Hepatocyte (in vitro differentiated cells): ENCODE data around the gene SMIM41. TPM values are rescaled to one million over a fixed set of nuclear protein-coding genes. Genes with fewer than 3 reads are reported as not detected.

ENCODE experiments used
- DNase-seq: peaks from one replicate; pipeline ENCODE4 v3.0.0-alpha.2; 2016; ENCODE audit warnings: low spot score
- H2AFZ ChIP-seq: fragments of 200-600 bp; sonication (generic); 2 replicates; pipeline ENCODE4 v1.6.0; 2016; ENCODE audit warnings: antibody characterized with exemption, mild to moderate bottlenecking
- H3K27ac ChIP-seq: fragments of 200-600 bp; sonication (generic); 2 replicates; pipeline ENCODE4 v1.5.1; 2016; ENCODE audit warnings: mild to moderate bottlenecking
- H3K27me3 ChIP-seq: fragments of 200-600 bp; sonication (generic); 2 replicates; pipeline ENCODE4 v1.6.1; 2016
- H3K36me3 ChIP-seq: fragments of 200-600 bp; sonication (generic); replicated peaks from 2 replicates; pipeline ENCODE4 v1.5.1; 2016; ENCODE audit warnings: low read depth; ENCODE audit not compliant: insufficient read depth
- H3K4me1 ChIP-seq: fragments of 200-600 bp; sonication (generic); 2 replicates; pipeline ENCODE4 v1.5.1; 2016; ENCODE audit warnings: mild to moderate bottlenecking, moderate library complexity; ENCODE audit not compliant: insufficient read depth
- H3K4me2 ChIP-seq: fragments of 200-600 bp; sonication (generic); 2 replicates; pipeline ENCODE4 v1.6.0; 2016
- H3K4me3 ChIP-seq: fragments of 200-600 bp; sonication (generic); 2 replicates; pipeline ENCODE4 v1.5.1; 2016; ENCODE audit warnings: mild to moderate bottlenecking
- H3K79me2 ChIP-seq: fragments of 200-600 bp; sonication (generic); 2 replicates; pipeline ENCODE4 v1.6.0; 2017; ENCODE audit warnings: mild to moderate bottlenecking
- H3K9me2 ChIP-seq: fragments of 200-600 bp; sonication (generic); replicated peaks from 2 replicates; pipeline ENCODE4 v1.6.0; 2017; ENCODE audit warnings: mild to moderate bottlenecking; ENCODE audit not compliant: insufficient read depth
- H3K9me3 ChIP-seq: fragments of 200-600 bp; sonication (generic); 2 replicates; pipeline ENCODE4 v1.5.1; 2016; ENCODE audit warnings: low read depth, mild to moderate bottlenecking
- H4K20me1 ChIP-seq: fragments of 200-600 bp; sonication (generic); 2 replicates; pipeline ENCODE4 v1.6.0; 2016; ENCODE audit warnings: mild to moderate bottlenecking; ENCODE audit not compliant: insufficient read depth, poor library complexity, severe bottlenecking
- EZH2 ChIP-seq: fragments of 200-600 bp; sonication (generic); IDR thresholded peaks from 2 replicates; pipeline ENCODE4 v1.6.1; 2016; ENCODE audit warnings: antibody characterized with exemption, mild to moderate bottlenecking, borderline replicate concordance
- EZH2phosphoT487 ChIP-seq: fragments of 200-600 bp; sonication (generic); IDR thresholded peaks from one replicate; pipeline ENCODE4 v1.6.1; 2018; ENCODE audit warnings: antibody characterized with exemption, mild to moderate bottlenecking, low read depth, moderate library complexity; ENCODE audit not compliant: unreplicated experiment, severe bottlenecking
- WGBS: methylation state at CpG from one replicate; pipeline ENCODE4 v1.1.6; 2016; ENCODE audit warnings: low lambda C conversion rate; ENCODE audit errors: missing lambda C conversion rate; 5-methylcytosine and 5-hydroxymethylcytosine counted together
- polyA plus RNA-seq: library from polyadenylated mRNA; unstranded; fragments of >200 nt; fragmentation: Nextera tagmentation; extraction: Ambion mirVana; gene quantifications from 2 replicates; pipeline ENCODE4 v1.2.1, GENCODE V29; 2016
- total RNA-seq: library from RNA; depleted of rRNA; stranded (reverse); fragments of >200 nt; gene quantifications from 2 replicates; pipeline ENCODE4 v1.2.3, GENCODE V29; 2014
- TF ChIP-seq, protein P1 (sequence below): fragments of 200-600 bp; sonication (generic); IDR thresholded peaks from 2 replicates; pipeline ENCODE4 v1.5.1; 2016; ENCODE audit warnings: antibody characterized with exemption, mild to moderate bottlenecking; ENCODE audit not compliant: poor library complexity

Gene SMIM41
- total and polyA plus RNA-seq, 2 experiments from 2014 or later = not detected

DNA sequence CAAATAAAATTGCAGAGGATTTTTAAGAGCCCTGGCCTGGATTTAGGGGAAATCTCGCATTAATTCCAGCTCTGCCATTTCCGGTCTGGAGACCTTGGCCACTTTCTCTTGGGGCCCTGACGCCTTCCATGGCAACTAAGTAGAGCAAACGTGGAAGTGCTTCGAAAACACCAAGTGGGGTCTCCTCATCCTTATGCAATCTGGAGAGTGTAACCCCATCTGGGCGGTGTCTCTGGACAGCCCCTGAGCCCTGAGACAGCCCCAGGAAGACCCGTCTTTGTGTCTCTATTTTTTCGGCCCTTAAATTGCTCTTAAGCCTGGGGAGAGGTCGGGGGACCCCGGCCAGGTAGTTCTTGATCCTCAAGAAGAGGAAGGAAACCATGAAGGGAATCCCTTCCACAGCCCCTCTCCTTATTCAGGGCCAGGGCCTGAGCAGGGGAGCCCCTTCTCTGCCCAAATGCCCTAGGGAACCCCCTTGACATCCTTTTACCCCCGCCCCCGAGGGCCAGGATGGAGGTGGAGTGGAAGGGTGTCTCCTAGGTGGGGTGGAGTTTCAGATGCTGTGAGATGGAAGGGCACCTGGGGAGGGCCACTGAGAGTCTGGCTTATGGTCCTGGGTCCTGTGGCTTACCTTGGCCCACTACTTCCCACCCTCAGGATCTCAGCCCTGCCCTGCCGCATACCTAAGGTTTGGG, 45.9 kb upstream of the SMIM41 start:
- Histone ChIP-seq H3K9me2 (no peaks in the 10 kb centered on the region), H4K20me1 (no peaks in the 10 kb centered on the region), H3K79me2 (peaks cover 5% of the 10 kb centered on the region), H3K4me1 (peaks cover 10% of the 10 kb centered on the region), H3K4me2 (peak overlapping the region; percentile 77), H3K27me3 (peaks cover 4% of the 10 kb centered on the region), H2AFZ (peak overlapping the region; percentile 34), H3K27ac (peak overlapping the region; percentile 83), H3K36me3 (no peaks in the 10 kb centered on the region), H3K9me3 (no peaks in the 10 kb centered on the region), H3K4me3 (no peak overlapping the region)
- DNase-seq = no peak
- WGBS = 82% methylated on average over 13 of the region's 13 CpGs
- TF ChIP-seq EZH2 (no peak), EZH2phosphoT487 (no peak)
- TF ChIP-seq, protein P1, sequence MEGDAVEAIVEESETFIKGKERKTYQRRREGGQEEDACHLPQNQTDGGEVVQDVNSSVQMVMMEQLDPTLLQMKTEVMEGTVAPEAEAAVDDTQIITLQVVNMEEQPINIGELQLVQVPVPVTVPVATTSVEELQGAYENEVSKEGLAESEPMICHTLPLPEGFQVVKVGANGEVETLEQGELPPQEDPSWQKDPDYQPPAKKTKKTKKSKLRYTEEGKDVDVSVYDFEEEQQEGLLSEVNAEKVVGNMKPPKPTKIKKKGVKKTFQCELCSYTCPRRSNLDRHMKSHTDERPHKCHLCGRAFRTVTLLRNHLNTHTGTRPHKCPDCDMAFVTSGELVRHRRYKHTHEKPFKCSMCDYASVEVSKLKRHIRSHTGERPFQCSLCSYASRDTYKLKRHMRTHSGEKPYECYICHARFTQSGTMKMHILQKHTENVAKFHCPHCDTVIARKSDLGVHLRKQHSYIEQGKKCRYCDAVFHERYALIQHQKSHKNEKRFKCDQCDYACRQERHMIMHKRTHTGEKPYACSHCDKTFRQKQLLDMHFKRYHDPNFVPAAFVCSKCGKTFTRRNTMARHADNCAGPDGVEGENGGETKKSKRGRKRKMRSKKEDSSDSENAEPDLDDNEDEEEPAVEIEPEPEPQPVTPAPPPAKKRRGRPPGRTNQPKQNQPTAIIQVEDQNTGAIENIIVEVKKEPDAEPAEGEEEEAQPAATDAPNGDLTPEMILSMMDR = no peak

DNA sequence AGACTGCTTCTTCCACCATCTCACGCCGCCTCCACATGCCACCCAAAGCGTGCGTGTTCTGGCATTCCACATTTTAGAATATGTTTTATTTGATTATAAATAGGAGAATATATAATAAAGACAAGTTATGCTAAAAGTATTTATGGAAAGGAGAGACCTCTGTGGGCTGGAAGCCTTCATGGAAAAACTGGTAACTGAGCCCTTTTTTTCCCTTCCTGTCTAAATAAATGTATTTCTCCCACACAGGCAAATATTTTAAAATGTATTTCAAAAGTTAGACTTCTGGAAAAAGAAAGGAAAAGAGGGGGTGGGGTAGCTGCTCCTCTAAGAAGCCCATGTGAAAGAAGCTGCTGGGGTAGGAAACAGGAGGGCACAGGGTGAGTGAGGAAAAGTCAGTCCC, 44.3 kb upstream of the SMIM41 start:
- Histone ChIP-seq H3K4me1 (peaks cover 10% of the 10 kb centered on the region), H3K9me2 (no peaks in the 10 kb centered on the region), H4K20me1 (peaks cover 2% of the 10 kb centered on the region), H3K4me2 (no peak overlapping the region), H3K27me3 (peaks cover 4% of the 10 kb centered on the region), H3K4me3 (no peak overlapping the region), H3K36me3 (no peaks in the 10 kb centered on the region), H3K79me2 (peaks cover 10% of the 10 kb centered on the region), H2AFZ (no peak overlapping the region), H3K9me3 (no peaks in the 10 kb centered on the region), H3K27ac (no peak overlapping the region)
- 93% methylated on average over 4 of the region's 4 CpGs for WGBS
- DNase-seq = no peak
- TF ChIP-seq EZH2 (no peak), EZH2phosphoT487 (no peak)
- TF ChIP-seq, protein P1 = no peak

DNA sequence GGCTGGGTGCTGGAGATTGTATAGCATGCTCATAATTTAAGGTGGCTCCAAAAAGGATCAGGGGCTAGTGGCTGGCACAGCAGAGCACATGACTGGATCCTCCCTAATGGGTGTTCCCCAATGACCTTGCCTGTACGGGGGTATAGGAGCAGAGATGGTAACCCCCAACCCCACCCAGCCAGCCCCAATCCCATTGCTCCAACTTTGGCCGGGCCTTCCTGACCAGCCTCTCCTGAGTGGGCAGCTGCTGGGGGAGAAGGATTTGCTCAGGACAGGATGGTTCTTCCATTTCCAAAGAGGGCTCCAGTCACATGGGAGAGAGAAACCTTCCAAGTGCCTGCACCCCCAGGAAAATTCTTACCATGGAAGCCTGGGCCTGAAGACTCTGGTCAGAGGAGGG, 43.6 kb upstream of the SMIM41 start:
- peak overlapping the region; percentile 85 for H3K27ac ChIP-seq
- peak overlapping the region; percentile 75 for H3K4me2 ChIP-seq
- peaks cover 10% of the 10 kb centered on the region for H3K79me2 ChIP-seq
- H4K20me1 ChIP-seq = peaks cover 2% of the 10 kb centered on the region
- H3K9me3 ChIP-seq = no peaks in the 10 kb centered on the region
- H3K36me3 ChIP-seq = no peaks in the 10 kb centered on the region
- peaks cover 10% of the 10 kb centered on the region for H3K4me1 ChIP-seq
- no peak for TF ChIP-seq EZH2
- no peak for TF ChIP-seq EZH2phosphoT487
- TF ChIP-seq, protein P1 = no peak
- no peaks in the 10 kb centered on the region for H3K9me2 ChIP-seq
- H3K4me3 ChIP-seq = no peak overlapping the region
- no peak overlapping the region for H2AFZ ChIP-seq
- WGBS = 82% methylated on average over 2 of the region's 2 CpGs
- H3K27me3 ChIP-seq = peaks cover 4% of the 10 kb centered on the region
- no peak for DNase-seq
